B cell (primary cell): ENCODE results near the gene FUT3. TPM values are rescaled to one million over a fixed set of nuclear protein-coding genes. Genes with fewer than 3 reads are reported as not detected.
"Not testable (repeated sequence)": the region's sequence is repeated elsewhere in the genome, so short reads cannot be mapped to it uniquely, and the experiment has no call there.

Source experiments
- ATAC-seq: fragments of 200-7000 bp; cut with Tn5 transposase; one replicate; pipeline ENCODE4 v1.10.0; 2021; ENCODE audit warnings: low read depth, mild to moderate bottlenecking, moderate number of reproducible peaks, moderate library complexity
- CTCF ChIA-PET: fragments of 350-600 bp; sonication (Branson Sonifier 250); formaldehyde crosslinking; loops from one replicate; lab custom pipeline; 2021; ENCODE audit warnings: antibody characterized with exemption, inconsistent platforms; lab: Charles Lee
- POLR2A ChIA-PET: fragments of 350-600 bp; sonication (Branson Sonifier 250); formaldehyde crosslinking; loops from one replicate; lab custom pipeline; 2021; ENCODE audit warnings: antibody characterized with exemption; lab: Charles Lee
- DNase-seq: peaks from one replicate; pipeline ENCODE4 v3.0.0; 2013
- H2AFZ ChIP-seq: 2 replicates; pipeline ENCODE4 v1.6.1; 2012; ENCODE audit warnings: mild to moderate bottlenecking, low read depth, low read length; ENCODE audit not compliant: insufficient read depth, poor library complexity, severe bottlenecking
- H3K27ac ChIP-seq, 2 donors: 1 replicate in 1 of 2; 2 replicates in 1 of 2; pipeline ENCODE4 v1.5.1; 2012 to 2013; ENCODE audit warnings: low read length in 2 of 2, mild to moderate bottlenecking in 2 of 2, moderate library complexity in 1 of 2
- H3K27me3 ChIP-seq, 4 experiments: fragments of 200-600 bp in 1 of 4; sonication (generic) in 1 of 4; replicated peaks in 1 of 4; 1 replicate in 2 of 4; 2 replicates in 2 of 4; pipeline versions ENCODE4 v1.6.1 to v1.7.0; 2013 to 2016; ENCODE audit warnings: low read length in 3 of 4, mild to moderate bottlenecking in 2 of 4, mixed read lengths in 1 of 4, moderate library complexity in 1 of 4; ENCODE audit not compliant: insufficient read depth in 4 of 4, control insufficient read depth in 3 of 4; ENCODE audit errors: control extremely low read depth in 1 of 4
- H3K36me3 ChIP-seq, 2 experiments: replicated peaks in 1 of 2; 1 replicate in 1 of 2; 2 replicates in 1 of 2; pipeline versions ENCODE4 v1.6.1 to v1.7.1; 2013; ENCODE audit warnings: low read length in 1 of 2; ENCODE audit not compliant: insufficient read depth in 2 of 2, control insufficient read depth in 1 of 2; ENCODE audit errors: control extremely low read depth in 1 of 2, extremely low read depth in 1 of 2
- H3K4me1 ChIP-seq, 2 donors: fragments of 200-600 bp in 1 of 2; sonication (generic) in 1 of 2; 1 replicate in 1 of 2; 2 replicates in 1 of 2; pipeline versions ENCODE4 v1.5.1 to v1.6.1; 2013 to 2017; ENCODE audit warnings: low read length in 2 of 2; ENCODE audit not compliant: control insufficient read depth in 2 of 2, insufficient read depth in 2 of 2
- H3K4me2 ChIP-seq: replicated peaks from 2 replicates; pipeline ENCODE3; 2012; ENCODE audit warnings: mild to moderate bottlenecking, low read depth, low read length; ENCODE audit not compliant: poor library complexity, severe bottlenecking
- H3K4me3 ChIP-seq, 5 experiments: fragments of 200-600 bp in 1 of 5; sonication (generic) in 1 of 5; 1 replicate in 3 of 5; 2 replicates in 2 of 5; pipeline versions ENCODE4 v1.5.1 to v1.7.0; 2011 to 2016; ENCODE audit warnings: low read length in 4 of 5, mild to moderate bottlenecking in 4 of 5, low read depth in 2 of 5, control low read depth in 1 of 5, moderate library complexity in 1 of 5; ENCODE audit not compliant: insufficient read depth in 1 of 5; ENCODE audit errors: control extremely low read depth in 1 of 5, extremely low read depth in 1 of 5
- H3K79me2 ChIP-seq: fragments of 200-600 bp; sonication (generic); one replicate; pipeline ENCODE4 v1.6.0; 2016; ENCODE audit warnings: low read length; ENCODE audit not compliant: control insufficient read depth, insufficient read depth
- H3K9ac ChIP-seq: fragments of 200-600 bp; sonication (generic); 2 replicates; pipeline ENCODE4 v1.6.1; 2017; ENCODE audit warnings: mild to moderate bottlenecking, low read length, moderate library complexity
- H3K9me3 ChIP-seq, 3 donors: one replicate each; pipeline versions ENCODE4 v1.6.1 to v1.7.1; 2013; ENCODE audit warnings: low read length in 2 of 3; ENCODE audit not compliant: control insufficient read depth in 2 of 3, insufficient read depth in 1 of 3; ENCODE audit errors: control extremely low read depth in 1 of 3
- H4K20me1 ChIP-seq: 2 replicates; pipeline ENCODE4 v1.6.0; 2012; ENCODE audit warnings: mild to moderate bottlenecking, low read length; ENCODE audit not compliant: insufficient read depth, control insufficient read depth, poor library complexity, severe bottlenecking
- H3K27ac Mint-ChIP-seq: one replicate; pipeline ENCODE4 v1.8.0; 2021; ENCODE audit warnings: mixed read lengths
- H3K27me3 Mint-ChIP-seq: one replicate; pipeline ENCODE4 v1.8.0; 2021; ENCODE audit warnings: mixed read lengths
- H3K4me1 Mint-ChIP-seq: one replicate; pipeline ENCODE4 v1.8.0; 2021; ENCODE audit warnings: mixed read lengths
- H3K4me3 Mint-ChIP-seq: one replicate; pipeline ENCODE4 v1.8.0; 2021; ENCODE audit warnings: mixed read lengths
- H3K9me3 Mint-ChIP-seq: one replicate; pipeline ENCODE4 v1.8.0; 2022; ENCODE audit warnings: mixed read lengths; ENCODE audit not compliant: insufficient read depth
- EZH2 ChIP-seq: IDR thresholded peaks from 2 replicates; pipeline ENCODE4 v1.6.1; 2012; ENCODE audit warnings: borderline replicate concordance, low read depth, mild to moderate bottlenecking, moderate library complexity, low read length; ENCODE audit not compliant: insufficient read depth, poor library complexity, severe bottlenecking
- whole genome bisulfite sequencing: methylation state at CpG from one replicate; pipeline ENCODE4 v1.1.5; 2013; ENCODE audit warnings: missing lambda C conversion rate; ENCODE audit not compliant: insufficient coverage; 5-methylcytosine and 5-hydroxymethylcytosine counted together
- intact Hi-C: fragments of 100-400 bp; cut with micrococcal nuclease; formaldehyde crosslinking; loops from one replicate; pipeline ENCODE4 v1.10.0; 2022
- polyA plus RNA-seq: library from polyadenylated mRNA; depleted of rRNA; stranded (reverse); fragments of >200 nt; gene quantifications from 2 replicates; pipeline ENCODE4 v1.2.3, GENCODE V29; 2012
- total RNA-seq, 2 donors: library from RNA; stranded (reverse); fragments of 120-200 nt in 1 of 2; gene quantifications; 1 replicate in 1 of 2; 2 replicates in 1 of 2; pipeline versions ENCODE4 v1.2.3 to v1.2.4, GENCODE V29; 2013 to 2022
- TF ChIP-seq, protein P1 (sequence below): fragments of 200-600 bp; IDR thresholded peaks from one replicate; pipeline ENCODE4 v1.8.0; 2022; ENCODE audit warnings: antibody characterized with exemption, mild to moderate bottlenecking

FUT3 gene
- total and polyA plus RNA-seq, 2 donors (not counting 1 experiment from before 2014, with no cell fraction given): not detected

DNA sequence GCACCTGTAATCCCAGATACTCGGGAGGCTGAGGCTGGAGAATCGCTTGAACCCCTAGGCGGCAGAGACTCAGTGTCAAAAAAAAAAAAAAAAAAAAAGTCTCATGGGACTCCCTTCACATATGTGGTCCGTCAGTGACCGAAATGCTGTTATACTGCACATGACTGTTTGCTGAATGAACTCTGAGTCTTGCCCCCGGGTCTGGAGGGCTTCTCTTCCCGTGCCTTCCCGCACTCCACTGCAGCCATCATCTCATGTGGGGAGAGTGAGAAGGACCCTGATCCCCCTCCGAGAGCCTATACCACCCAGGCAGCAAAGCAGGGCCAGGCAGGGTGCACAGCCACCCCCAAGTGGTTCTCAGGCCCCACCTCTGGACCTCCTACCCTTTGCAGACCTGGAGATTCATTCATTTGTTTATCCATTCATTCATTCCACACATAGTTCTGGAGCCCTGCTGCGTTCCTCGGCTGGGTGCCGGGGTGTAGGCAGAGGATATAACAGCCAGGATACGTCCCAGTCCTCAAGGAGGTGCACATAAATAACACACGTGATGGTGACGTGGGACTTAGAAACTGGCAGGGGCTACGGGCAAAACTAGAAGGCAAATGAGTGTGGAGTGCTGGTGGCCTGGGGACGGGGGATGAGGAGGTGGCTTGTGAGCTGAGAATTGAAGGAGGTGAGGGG lies 38.2 kb upstream of the FUT3 start:
- ChIA-PET CTCF (no interaction called here), POLR2A (no interaction called here)
- Histone ChIP-seq H3K9ac (no peak overlapping the region), H2AFZ (no peak overlapping the region), H3K27ac (no peak overlapping the region), H4K20me1 (no peaks in the 10 kb centered on the region), H3K4me1 (peaks cover 0 to 4% of the 10 kb centered on the region in 2 donors), H3K27me3 (peaks cover 0 to 31% (median 3%) of the 10 kb centered on the region in 4 experiments), H3K36me3 (no peaks in the 10 kb centered on the region), H3K9me3 (peaks cover 0 to 7% (median 0%) of the 10 kb centered on the region in 3 donors), H3K79me2 (no peaks in the 10 kb centered on the region), H3K4me3 (no peak overlapping the region), H3K4me2 (no peak overlapping the region)
- no peak for ATAC-seq
- intact Hi-C loops: no loop called here
- no peaks in the 10 kb centered on the region for H3K9me3 Mint-ChIP-seq
- H3K27me3 Mint-ChIP-seq: peaks cover 13% of the 10 kb centered on the region
- no peak overlapping the region for H3K4me3 Mint-ChIP-seq
- peaks cover under 1% of the 10 kb centered on the region for H3K4me1 Mint-ChIP-seq
- DNase-seq: no peak
- TF ChIP-seq, protein P1, sequence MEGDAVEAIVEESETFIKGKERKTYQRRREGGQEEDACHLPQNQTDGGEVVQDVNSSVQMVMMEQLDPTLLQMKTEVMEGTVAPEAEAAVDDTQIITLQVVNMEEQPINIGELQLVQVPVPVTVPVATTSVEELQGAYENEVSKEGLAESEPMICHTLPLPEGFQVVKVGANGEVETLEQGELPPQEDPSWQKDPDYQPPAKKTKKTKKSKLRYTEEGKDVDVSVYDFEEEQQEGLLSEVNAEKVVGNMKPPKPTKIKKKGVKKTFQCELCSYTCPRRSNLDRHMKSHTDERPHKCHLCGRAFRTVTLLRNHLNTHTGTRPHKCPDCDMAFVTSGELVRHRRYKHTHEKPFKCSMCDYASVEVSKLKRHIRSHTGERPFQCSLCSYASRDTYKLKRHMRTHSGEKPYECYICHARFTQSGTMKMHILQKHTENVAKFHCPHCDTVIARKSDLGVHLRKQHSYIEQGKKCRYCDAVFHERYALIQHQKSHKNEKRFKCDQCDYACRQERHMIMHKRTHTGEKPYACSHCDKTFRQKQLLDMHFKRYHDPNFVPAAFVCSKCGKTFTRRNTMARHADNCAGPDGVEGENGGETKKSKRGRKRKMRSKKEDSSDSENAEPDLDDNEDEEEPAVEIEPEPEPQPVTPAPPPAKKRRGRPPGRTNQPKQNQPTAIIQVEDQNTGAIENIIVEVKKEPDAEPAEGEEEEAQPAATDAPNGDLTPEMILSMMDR: no peak
- TF ChIP-seq EZH2: no peak
- no peak overlapping the region for H3K27ac Mint-ChIP-seq
- 68% methylated on average over 9 of the region's 17 CpGs for WGBS

DNA sequence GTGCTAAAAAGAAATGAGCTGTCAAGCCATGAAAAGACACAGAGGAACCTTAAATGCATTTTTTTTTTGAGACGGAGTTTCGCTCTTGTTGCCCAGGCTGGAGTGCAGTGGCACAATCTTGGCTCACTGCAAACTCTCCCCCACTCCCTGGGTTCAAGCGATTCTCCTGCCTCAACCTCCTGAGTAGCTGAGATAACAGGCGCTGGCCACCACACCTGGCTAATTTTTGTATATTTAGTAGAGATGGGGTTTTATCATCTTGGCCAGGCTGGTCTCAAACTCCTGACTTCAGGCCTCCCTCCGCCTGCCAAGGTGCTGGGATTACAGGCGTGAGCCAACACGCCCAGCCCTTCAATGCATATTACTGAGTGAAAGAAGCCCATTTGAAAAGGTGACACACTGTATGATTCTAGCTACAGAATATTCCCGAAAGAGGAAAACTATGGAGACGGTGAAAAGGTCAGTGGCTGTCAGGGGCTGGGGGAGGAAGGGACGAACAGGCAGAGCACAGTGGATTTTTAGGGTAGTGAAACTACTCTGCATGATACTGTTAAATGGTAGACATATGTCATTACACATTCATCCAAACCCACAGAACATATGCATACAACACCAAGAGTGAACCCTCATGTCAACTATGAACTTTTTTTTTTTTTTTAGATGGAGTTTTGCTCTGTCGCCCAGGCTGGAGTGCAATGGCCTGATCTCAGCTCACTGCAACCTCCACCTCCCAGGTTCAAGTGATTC lies 33.0 kb upstream of the FUT3 start:
- DNase-seq, POLR2A ChIA-PET, H3K79me2 ChIP-seq, H3K9me3 Mint-ChIP-seq, H3K27ac Mint-ChIP-seq, H3K27ac ChIP-seq, H3K4me1 ChIP-seq, CTCF ChIA-PET, H3K4me3 ChIP-seq, H3K4me1 Mint-ChIP-seq, H3K4me3 Mint-ChIP-seq, H3K9ac ChIP-seq, H4K20me1 ChIP-seq, intact Hi-C loops, H2AFZ ChIP-seq, H3K36me3 ChIP-seq, H3K9me3 ChIP-seq, ATAC-seq, H3K4me2 ChIP-seq: not testable (repeated sequence)
- peaks cover 0 to 15% (median 0%) of the 10 kb centered on the region in 4 experiments for H3K27me3 ChIP-seq
- 86% methylated on average over 5 of the region's 11 CpGs for WGBS
- peaks cover 17% of the 10 kb centered on the region for H3K27me3 Mint-ChIP-seq

GRCh38 chr19:5883157-5883873 lies 32.1 kb upstream of the FUT3 start:
- intact Hi-C loops, H3K27ac ChIP-seq, CTCF ChIA-PET, H3K27ac Mint-ChIP-seq, H3K9me3 ChIP-seq, POLR2A ChIA-PET, H3K4me1 ChIP-seq, H2AFZ ChIP-seq, H3K9me3 Mint-ChIP-seq, H3K9ac ChIP-seq, DNase-seq, H3K4me3 Mint-ChIP-seq, H3K4me3 ChIP-seq, H3K4me2 ChIP-seq, H3K79me2 ChIP-seq, H3K4me1 Mint-ChIP-seq, ATAC-seq, H4K20me1 ChIP-seq, H3K36me3 ChIP-seq: not testable (repeated sequence)
- H3K27me3 Mint-ChIP-seq: peaks cover 16% of the 10 kb centered on the region
- H3K27me3 ChIP-seq: peaks cover 0 to 14% (median 0%) of the 10 kb centered on the region in 4 experiments
- 87% methylated on average over 3 of the region's 13 CpGs for WGBS
